A549 (cell line): Measurements from ENCODE around the gene MRPL33. TPM values are rescaled to one million over a fixed set of nuclear protein-coding genes. Genes with fewer than 3 reads are reported as not detected.

ENCODE experiments used
- ATAC-seq, 2 experiments: fragments of 200-7000 bp in 1 of 2; fragments of >200 bp in 1 of 2; cut with Nextera tagmentation in 1 of 2; cut with Tn5 transposase in 1 of 2; 3 replicates each; pipeline versions ENCODE4 v1.8.0 to v1.9.1; 2018 to 2020; ENCODE audit warnings: mild to moderate bottlenecking in 1 of 2, moderate library complexity in 1 of 2
- CTCF ChIA-PET: fragments of 300-600 bp; sonication (Branson Sonifier 250); formaldehyde crosslinking; extraction: SDS; loops from one replicate; lab custom pipeline; 2021; ENCODE audit warnings: antibody characterized with exemption, inconsistent platforms; lab: Yijun Ruan, JAX
- POLR2A ChIA-PET: fragments of 350-600 bp; formaldehyde crosslinking; extraction: SDS; loops from one replicate; lab custom pipeline; 2021; ENCODE audit warnings: antibody characterized with exemption, inconsistent platforms; lab: Yijun Ruan, JAX
- DNase-seq, 2 experiments: peaks; one replicate each; pipeline versions ENCODE4 v3.0.0 to v3.0.0-alpha.2; 2011 to 2016; ENCODE audit warnings: low read depth in 1 of 2, low spot score in 1 of 2
- FAIRE-seq: peaks from 2 replicates; lab custom pipeline; 2011; peaks lifted over from hg19 to GRCh38; lab: Jason Lieb, UNC
- H3K27ac ChIP-seq, 2 experiments: fragments of >200 bp; sonication (Bioruptor Twin); formaldehyde crosslinking; 3 replicates each; pipeline ENCODE4 v1.5.1; 2016 to 2017
- H3K4me1 ChIP-seq: fragments of >200 bp; sonication (Bioruptor Twin); formaldehyde crosslinking; 3 replicates; pipeline ENCODE4 v1.6.1; 2016
- H3K4me2 ChIP-seq: fragments of >200 bp; sonication (Bioruptor Twin); formaldehyde crosslinking; 3 replicates; pipeline ENCODE4 v1.6.1; 2016
- H3K4me3 ChIP-seq: fragments of >200 bp; sonication (Bioruptor Twin); formaldehyde crosslinking; 3 replicates; pipeline ENCODE4 v1.5.1; 2016
- H3K9me3 ChIP-seq: fragments of >200 bp; sonication (Bioruptor Twin); formaldehyde crosslinking; 3 replicates; pipeline ENCODE4 v1.6.1; 2016
- BHLHE40 ChIP-seq: IDR thresholded peaks from 2 replicates; pipeline ENCODE4 v1.6.1; 2012; ENCODE audit warnings: low read depth, low read length, inconsistent platforms
- CBX2 ChIP-seq: fragments of 200-600 bp; sonication (generic); IDR thresholded peaks from 2 replicates; pipeline ENCODE4 v1.6.1; 2016; ENCODE audit warnings: low read depth, mild to moderate bottlenecking, borderline replicate concordance
- CBX8 ChIP-seq: fragments of 200-600 bp; sonication (generic); IDR thresholded peaks from 2 replicates; pipeline ENCODE4 v1.6.1; 2016
- EHF ChIP-seq: fragments of 250-450 bp; sonication (Bioruptor Pico); IDR thresholded peaks from 2 replicates; pipeline ENCODE4 v1.5.0; 2020; ENCODE audit warnings: mild to moderate bottlenecking
- EP300 ChIP-seq, 2 experiments: fragments of >200 bp; sonication (Bioruptor Twin); formaldehyde crosslinking; IDR thresholded peaks; 2 replicates in 1 of 2; 3 replicates in 1 of 2; pipeline ENCODE4 v1.6.1; 2016 to 2017
- FOSB ChIP-seq: fragments of 250-450 bp; sonication (Bioruptor Pico); IDR thresholded peaks from 2 replicates; pipeline ENCODE4 v1.5.0; 2020; ENCODE audit warnings: mild to moderate bottlenecking, moderate library complexity
- FOSL2 ChIP-seq, 2 experiments: fragments of 450-650 bp in 1 of 2; fragments of >200 bp in 1 of 2; sonication (Bioruptor Twin) in 1 of 2; formaldehyde crosslinking; IDR thresholded peaks; 2 replicates each; pipeline versions ENCODE4 v1.5.0 to v1.6.1; 2016 to 2020; ENCODE audit warnings: mild to moderate bottlenecking in 1 of 2, moderate library complexity in 1 of 2
- HEYL ChIP-seq: fragments of 250-450 bp; sonication (Bioruptor Pico); IDR thresholded peaks from 2 replicates; pipeline ENCODE4 v1.8.0; 2021; ENCODE audit warnings: mild to moderate bottlenecking, moderate library complexity
- HOXB13 ChIP-seq: fragments of 250-450 bp; sonication (Bioruptor Pico); IDR thresholded peaks from 2 replicates; pipeline ENCODE4 v1.5.0; 2020; ENCODE audit warnings: low read depth, mild to moderate bottlenecking, moderate library complexity
- HOXB5 ChIP-seq: fragments of 250-450 bp; sonication (Bioruptor Pico); IDR thresholded peaks from 2 replicates; pipeline ENCODE4 v1.5.0; 2020; ENCODE audit warnings: mild to moderate bottlenecking, moderate library complexity
- JUN ChIP-seq, 2 experiments: fragments of >200 bp; sonication (Bioruptor Twin); formaldehyde crosslinking; IDR thresholded peaks; 2 replicates in 1 of 2; 3 replicates in 1 of 2; pipeline ENCODE4 v1.6.1; 2016 to 2017
- KDM5A ChIP-seq: fragments of 200-600 bp; sonication (generic); IDR thresholded peaks from 2 replicates; pipeline ENCODE4 v1.6.1; 2016; ENCODE audit warnings: antibody characterized with exemption, mild to moderate bottlenecking
- POLR2A ChIP-seq: IDR thresholded peaks from 2 replicates; pipeline ENCODE4 v1.6.1; 2012; ENCODE audit warnings: mild to moderate bottlenecking, low read length
- POLR2AphosphoS2 ChIP-seq: conservative IDR thresholded peaks from 2 replicates; pipeline ENCODE4 v1.6.1; 2012; ENCODE audit warnings: low read length, improper control_type of control experiment, inconsistent platforms
- RARB ChIP-seq: fragments of 250-450 bp; sonication (Bioruptor Pico); IDR thresholded peaks from 2 replicates; pipeline ENCODE4 v1.8.0; 2021; ENCODE audit warnings: mild to moderate bottlenecking, moderate library complexity
- TFCP2L1 ChIP-seq: fragments of 250-450 bp; sonication (Bioruptor Pico); IDR thresholded peaks from 2 replicates; pipeline ENCODE4 v1.5.0; 2021; ENCODE audit warnings: mild to moderate bottlenecking
- TP53 ChIP-seq: fragments of 250-450 bp; sonication (Bioruptor Pico); IDR thresholded peaks from 2 replicates; pipeline ENCODE4 v1.5.0; 2021; ENCODE audit warnings: mild to moderate bottlenecking, moderate library complexity
- USF2 ChIP-seq: fragments of 450-650 bp; IDR thresholded peaks from 2 replicates; pipeline ENCODE4 v1.6.1; 2014; ENCODE audit warnings: antibody characterized with exemption
- ZC3H11A ChIP-seq: fragments of 450-650 bp; IDR thresholded peaks from 2 replicates; pipeline ENCODE4 v1.6.1; 2014; ENCODE audit warnings: antibody characterized with exemption, mild to moderate bottlenecking
- WGBS: methylation state at CpG from one replicate; pipeline ENCODE4 v1.1.6; 2017; ENCODE audit errors: missing lambda C conversion rate; 5-methylcytosine and 5-hydroxymethylcytosine counted together
- polyA plus RNA-seq, 4 experiments: library from polyadenylated mRNA; depleted of rRNA in 3 of 4; stranded (reverse); fragments of >200 nt; fragmentation: RNase III in 1 of 4; extraction: RNeasy Plus Mini Kit Qiagen cat#74134 plus additional on column Dnase treatment in 1 of 4; gene quantifications; 2 replicates in 3 of 4; 3 replicates in 1 of 4; pipeline ENCODE4 v1.2.3, GENCODE V29; 2011 to 2017
- TF ChIP-seq, protein P1 (sequence below): fragments of 250-450 bp; sonication (Bioruptor Pico); IDR thresholded peaks from 2 replicates; pipeline ENCODE4 v1.5.0; 2020; ENCODE audit warnings: low read depth, mild to moderate bottlenecking, moderate library complexity
- TF ChIP-seq, protein P2 (sequence below): fragments of 150-350 bp; IDR thresholded peaks from 2 replicates; pipeline ENCODE4 v1.6.1; 2014; ENCODE audit warnings: low read depth, mild to moderate bottlenecking, low read length

The MRPL33 gene
- polyA plus RNA-seq, 2 of the 4 experiments (the other 2 are of a cell fraction) = 287 to 497 TPM

DNA sequence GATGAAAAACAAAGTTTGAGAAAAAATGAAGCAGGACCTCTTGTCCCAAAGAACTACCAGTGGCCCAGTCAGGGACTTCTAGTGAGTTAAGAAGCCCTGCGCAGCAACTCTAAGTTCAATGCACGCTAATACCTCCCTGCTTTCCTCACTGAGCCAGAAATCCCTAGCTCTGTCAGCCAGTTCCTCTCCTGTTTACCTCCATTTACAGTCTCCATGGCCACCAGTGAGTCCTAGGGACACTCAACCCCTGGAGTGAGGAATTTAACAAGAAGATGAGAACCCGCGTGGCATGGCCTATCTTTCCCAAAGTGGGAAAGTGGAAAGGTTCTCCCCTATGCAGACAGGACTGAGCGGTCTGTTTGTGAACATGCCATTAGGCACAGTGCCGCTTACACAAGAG is 31.0 kb downstream of the MRPL33 start:
- no peak for FAIRE-seq
- ATAC-seq = no peak
- Histone ChIP-seq H3K27ac (peak overlapping the region; percentile 55 to 77; a peak in 5 of 6 replicates), H3K4me3 (no peak overlapping the region), H3K4me2 (no peak overlapping the region), H3K9me3 (no peaks in the 10 kb centered on the region), H3K4me1 (peaks cover 35% of the 10 kb centered on the region)
- peak in 1 of 2 experiments; percentile 28 for DNase-seq
- TF ChIP-seq ZC3H11A (no peak), CBX8 (no peak), EHF (CRISPR knock-in tag) (no peak), POLR2A (no peak), EP300 (IDR thresholded peaks at IDR 0.05) (no peak), FOSL2 (IDR thresholded peaks at IDR 0.05) (no peak), FOSL2 (CRISPR knock-in tag; IDR thresholded peaks at IDR 0.05) (no peak), JUN (IDR thresholded peaks at IDR 0.05) (no peak), HOXB13 (no peak), FOSB (CRISPR knock-in tag) (no peak), HEYL (CRISPR knock-in tag) (no peak), BHLHE40 (no peak), POLR2AphosphoS2 (no peak)
- TF ChIP-seq, protein P1, sequence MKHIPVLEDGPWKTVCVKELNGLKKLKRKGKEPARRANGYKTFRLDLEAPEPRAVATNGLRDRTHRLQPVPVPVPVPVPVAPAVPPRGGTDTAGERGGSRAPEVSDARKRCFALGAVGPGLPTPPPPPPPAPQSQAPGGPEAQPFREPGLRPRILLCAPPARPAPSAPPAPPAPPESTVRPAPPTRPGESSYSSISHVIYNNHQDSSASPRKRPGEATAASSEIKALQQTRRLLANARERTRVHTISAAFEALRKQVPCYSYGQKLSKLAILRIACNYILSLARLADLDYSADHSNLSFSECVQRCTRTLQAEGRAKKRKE (CRISPR knock-in tag) = no peak
- TF ChIP-seq, protein P2, sequence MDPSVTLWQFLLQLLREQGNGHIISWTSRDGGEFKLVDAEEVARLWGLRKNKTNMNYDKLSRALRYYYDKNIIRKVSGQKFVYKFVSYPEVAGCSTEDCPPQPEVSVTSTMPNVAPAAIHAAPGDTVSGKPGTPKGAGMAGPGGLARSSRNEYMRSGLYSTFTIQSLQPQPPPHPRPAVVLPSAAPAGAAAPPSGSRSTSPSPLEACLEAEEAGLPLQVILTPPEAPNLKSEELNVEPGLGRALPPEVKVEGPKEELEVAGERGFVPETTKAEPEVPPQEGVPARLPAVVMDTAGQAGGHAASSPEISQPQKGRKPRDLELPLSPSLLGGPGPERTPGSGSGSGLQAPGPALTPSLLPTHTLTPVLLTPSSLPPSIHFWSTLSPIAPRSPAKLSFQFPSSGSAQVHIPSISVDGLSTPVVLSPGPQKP = no peak
- TF ChIP-seq, all 56 proteins: peak for 0
- CTCF ChIA-PET = no interaction called here
- POLR2A ChIA-PET = no interaction called here
- WGBS = 94% methylated on average over 6 of the region's 6 CpGs

GRCh38 chr2:27803046-27803445 is 31.5 kb downstream of the MRPL33 start:
- H3K4me2 ChIP-seq = no peak overlapping the region
- TF ChIP-seq POLR2A (no peak), TFCP2L1 (no peak), EP300 (IDR thresholded peaks at IDR 0.05) (no peak), KDM5A (no peak), TP53 (CRISPR knock-in tag) (no peak)
- FAIRE-seq (no peak), DNase-seq (no peak), ATAC-seq (no peak)
- H3K9me3 ChIP-seq = no peaks in the 10 kb centered on the region
- POLR2A ChIA-PET = no interaction called here
- 90% methylated on average over 2 of the region's 2 CpGs for WGBS
- H3K4me1 ChIP-seq = peaks cover 30% of the 10 kb centered on the region
- CTCF ChIA-PET = no interaction called here
- H3K4me3 ChIP-seq = no peak overlapping the region
- peak overlapping the region; percentile 55 to 77; a peak in 4 of 6 replicates for H3K27ac ChIP-seq

DNA sequence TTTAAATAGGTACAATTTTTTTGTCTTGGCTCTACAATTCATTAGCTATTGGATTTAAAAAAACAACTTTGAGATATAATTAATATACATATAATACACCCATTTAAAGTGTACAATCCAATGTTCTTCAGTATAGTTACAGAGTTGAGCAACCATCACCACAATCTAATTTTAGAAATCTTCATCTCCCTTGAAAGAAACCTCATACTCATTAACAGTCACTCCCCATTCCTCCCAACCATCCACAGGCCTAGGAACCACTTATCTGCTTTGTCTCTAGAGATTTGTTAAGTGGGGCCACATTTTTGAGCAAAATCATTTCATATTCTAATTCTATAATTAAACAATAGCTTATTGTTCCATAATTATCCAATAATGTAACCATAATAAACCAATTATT is 32.6 kb downstream of the MRPL33 start:
- DNase-seq = no peak
- ChIA-PET CTCF (interaction anchor here (1.3 to 1.4 kb wide), 3 partner anchors 11 to 100 kb away, joined by 3 read pairs; no protein-coding TSS in a partner anchor), POLR2A (no interaction called here)
- peaks cover 22% of the 10 kb centered on the region for H3K4me1 ChIP-seq
- FAIRE-seq = no peak
- TF ChIP-seq POLR2A (no peak), CBX2 (no peak), USF2 (no peak), TP53 (CRISPR knock-in tag) (no peak), HEYL (CRISPR knock-in tag) (no peak), ZC3H11A (no peak), HOXB5 (CRISPR knock-in tag) (no peak), RARB (CRISPR knock-in tag) (no peak)
- TF ChIP-seq, all 56 proteins: peak for 0
- Histone ChIP-seq H3K9me3 (no peaks in the 10 kb centered on the region), H3K27ac (peak overlapping the region; percentile 55 to 79; a peak in 4 of 6 replicates), H3K4me2 (no peak overlapping the region), H3K4me3 (no peak overlapping the region)
- no peak for ATAC-seq
